ENCODE measurements around the gene RCBTB2. TPM values are rescaled to one million over a fixed set of nuclear protein-coding genes. Genes with fewer than 3 reads are reported as not detected.
A peak's percentile ranks its signal among the peaks of the same experiment; 100 is the strongest.

RCBTB2 gene
- total and polyA plus RNA-seq, 3 donors from 2014 or later: 10.0 to 15.6 (median 12.2) TPM

GRCh38 chr13:48539550-48539949 is 6.7 kb upstream of the RCBTB2 start:
- Histone ChIP-seq H3K36me3 (ENCODE audit: low read depth, missing control alignments) (no peaks in the 10 kb centered on the region), H3K9me3 (no peaks in the 10 kb centered on the region), H3K27ac (no peak overlapping the region), H3K4me3 (no peak overlapping the region), H3K27me3 (no peaks in the 10 kb centered on the region), H3K4me1 (peaks cover 10% of the 10 kb centered on the region)
- TF ChIP-seq POLR2A (IDR thresholded peaks at IDR 0.05): no peak
- DNase-seq: no peak
- intact Hi-C loops (cut with DNase I; ENCODE audit: low total_unique reads): no loop called here

GRCh38 chr13:48536621-48537250 is 3.9 kb upstream of the RCBTB2 start:
- Histone ChIP-seq H3K4me3 (no peak overlapping the region), H3K36me3 (ENCODE audit: low read depth, missing control alignments) (no peaks in the 10 kb centered on the region), H3K27ac (no peak overlapping the region), H3K27me3 (no peaks in the 10 kb centered on the region), H3K9me3 (no peaks in the 10 kb centered on the region), H3K4me1 (no peaks in the 10 kb centered on the region)
- intact Hi-C loops (cut with DNase I; ENCODE audit: low total_unique reads): no loop called here
- TF ChIP-seq POLR2A (IDR thresholded peaks at IDR 0.05): no peak
- TF ChIP-seq, protein P1, sequence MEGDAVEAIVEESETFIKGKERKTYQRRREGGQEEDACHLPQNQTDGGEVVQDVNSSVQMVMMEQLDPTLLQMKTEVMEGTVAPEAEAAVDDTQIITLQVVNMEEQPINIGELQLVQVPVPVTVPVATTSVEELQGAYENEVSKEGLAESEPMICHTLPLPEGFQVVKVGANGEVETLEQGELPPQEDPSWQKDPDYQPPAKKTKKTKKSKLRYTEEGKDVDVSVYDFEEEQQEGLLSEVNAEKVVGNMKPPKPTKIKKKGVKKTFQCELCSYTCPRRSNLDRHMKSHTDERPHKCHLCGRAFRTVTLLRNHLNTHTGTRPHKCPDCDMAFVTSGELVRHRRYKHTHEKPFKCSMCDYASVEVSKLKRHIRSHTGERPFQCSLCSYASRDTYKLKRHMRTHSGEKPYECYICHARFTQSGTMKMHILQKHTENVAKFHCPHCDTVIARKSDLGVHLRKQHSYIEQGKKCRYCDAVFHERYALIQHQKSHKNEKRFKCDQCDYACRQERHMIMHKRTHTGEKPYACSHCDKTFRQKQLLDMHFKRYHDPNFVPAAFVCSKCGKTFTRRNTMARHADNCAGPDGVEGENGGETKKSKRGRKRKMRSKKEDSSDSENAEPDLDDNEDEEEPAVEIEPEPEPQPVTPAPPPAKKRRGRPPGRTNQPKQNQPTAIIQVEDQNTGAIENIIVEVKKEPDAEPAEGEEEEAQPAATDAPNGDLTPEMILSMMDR (IDR thresholded peaks at IDR 0.05): no peak
- no peak for DNase-seq
- 95% methylated on average over 5 of the region's 5 CpGs for WGBS, 2 donors

GRCh38 chr13:48535766-48536165 is 2.9 kb upstream of the RCBTB2 start:
- H3K4me3 ChIP-seq: no peak overlapping the region
- WGBS, 2 donors: 80 to 88% methylated on average over 2 of the region's 2 CpGs
- TF ChIP-seq, protein P1 (IDR thresholded peaks at IDR 0.05): no peak
- no peak for TF ChIP-seq POLR2A (IDR thresholded peaks at IDR 0.05)
- H3K27ac ChIP-seq: no peak overlapping the region
- no peaks in the 10 kb centered on the region for H3K9me3 ChIP-seq
- no peaks in the 10 kb centered on the region for H3K36me3 ChIP-seq (ENCODE audit: low read depth, missing control alignments)
- no peak for DNase-seq
- H3K4me1 ChIP-seq: no peaks in the 10 kb centered on the region
- H3K27me3 ChIP-seq: no peaks in the 10 kb centered on the region
- intact Hi-C loops (cut with DNase I; ENCODE audit: low total_unique reads): no loop called here

DNA sequence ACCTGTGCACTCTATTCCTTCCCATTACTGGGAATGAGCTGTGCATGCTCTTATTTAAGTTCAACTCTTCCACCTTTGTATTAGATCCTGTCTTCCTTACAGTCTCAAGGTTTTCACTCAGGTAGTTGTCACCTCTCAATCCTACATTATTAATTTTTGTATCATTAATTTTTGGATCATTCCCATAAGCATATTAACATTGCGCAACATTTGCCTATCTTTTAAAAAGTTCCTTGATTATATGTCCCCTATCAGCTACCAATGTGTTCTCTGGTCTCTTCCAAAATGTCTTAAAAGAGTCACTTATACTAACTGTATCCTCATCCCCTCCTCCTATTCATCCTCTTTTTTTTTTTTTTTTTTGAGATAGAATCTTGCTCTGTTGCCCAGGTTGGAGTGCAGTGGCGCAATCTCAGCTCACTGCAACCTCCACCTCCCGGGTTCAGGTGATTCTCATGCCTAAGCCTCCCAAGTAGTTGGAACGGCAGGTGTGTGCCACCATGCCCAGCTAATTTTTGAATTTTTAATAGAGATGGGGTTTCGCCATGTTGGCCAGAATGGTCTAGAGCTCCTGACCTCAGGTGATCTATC is 2.1 kb upstream of the RCBTB2 start:
- intact Hi-C loops (cut with DNase I; ENCODE audit: low total_unique reads): no loop called here
- TF ChIP-seq POLR2A (IDR thresholded peaks at IDR 0.05): no peak
- TF ChIP-seq, protein P1 (IDR thresholded peaks at IDR 0.05): no peak
- WGBS, 2 donors: 94 to 99% methylated on average over 5 of the region's 5 CpGs
- no peak for DNase-seq
- H3K27ac ChIP-seq: no peak overlapping the region
- no peaks in the 10 kb centered on the region for H3K36me3 ChIP-seq (ENCODE audit: low read depth, missing control alignments)
- H3K4me1 ChIP-seq: no peaks in the 10 kb centered on the region
- H3K4me3 ChIP-seq: no peak overlapping the region
- H3K9me3 ChIP-seq: no peaks in the 10 kb centered on the region
- no peaks in the 10 kb centered on the region for H3K27me3 ChIP-seq

DNA sequence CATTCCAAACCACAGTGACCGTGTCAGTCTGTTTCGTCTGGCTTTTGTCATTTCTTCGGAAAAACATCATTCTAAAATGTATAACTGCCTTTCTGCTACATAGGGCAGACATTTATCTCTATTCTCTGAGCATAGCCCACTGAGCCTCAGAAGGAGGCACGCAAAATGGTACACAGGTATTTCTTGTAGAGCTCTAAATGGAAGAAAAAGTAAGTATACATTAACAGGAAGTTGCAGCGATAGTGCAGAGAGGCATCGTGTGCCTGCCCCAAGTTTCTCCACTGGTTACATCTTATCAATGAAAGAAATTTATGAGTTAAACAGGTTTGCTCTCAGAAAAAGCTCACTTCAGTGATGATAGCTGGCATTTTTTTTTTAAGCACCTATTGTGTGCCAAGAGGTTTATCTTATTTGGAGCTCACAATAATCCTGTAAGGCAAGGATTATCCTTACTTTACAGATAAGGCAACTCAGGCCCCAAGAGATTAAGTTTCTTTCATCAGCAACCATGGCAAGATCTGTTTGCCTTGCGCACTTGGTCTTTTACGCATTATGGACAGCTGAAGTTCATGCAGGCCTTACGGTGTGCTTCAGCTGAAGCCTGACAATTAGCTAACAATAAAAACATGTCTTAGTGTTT is 1.2 kb upstream of the RCBTB2 start:
- Histone ChIP-seq H3K4me1 (no peaks in the 10 kb centered on the region), H3K27me3 (no peaks in the 10 kb centered on the region), H3K36me3 (ENCODE audit: low read depth, missing control alignments) (no peaks in the 10 kb centered on the region), H3K4me3 (no peak overlapping the region), H3K9me3 (no peaks in the 10 kb centered on the region), H3K27ac (peak overlapping the region in 1 of 2 donors; percentile 97)
- TF ChIP-seq, protein P1 (IDR thresholded peaks at IDR 0.05): no peak
- no peak for TF ChIP-seq POLR2A (IDR thresholded peaks at IDR 0.05)
- WGBS, 2 donors: 66% methylated on average over 9 of the region's 9 CpGs
- intact Hi-C loops (cut with DNase I; ENCODE audit: low total_unique reads): no loop called here
- no peak for DNase-seq

All from testis (tissue), 3 donors.